HCT116 (cell line): Measurements from ENCODE around the gene RALB. TPM values are rescaled to one million over a fixed set of nuclear protein-coding genes. Genes with fewer than 3 reads are reported as not detected.

Experiments used
- ATAC-seq: fragments of 200-7000 bp; cut with Tn5 transposase; 2 replicates; pipeline ENCODE4 v1.9.1; 2020; ENCODE audit warnings: mild to moderate bottlenecking, moderate library complexity
- BruUV-seq: library from RNA; stranded (reverse); fragments of 400-500 nt; replicated peaks from 2 replicates; lab custom pipeline; 2021; lab: Mats Ljungman, UMichigan
- CTCF ChIA-PET: fragments of 300-600 bp; sonication (Branson Sonifier 250); formaldehyde crosslinking; loops from one replicate; lab custom pipeline; 2021; ENCODE audit warnings: antibody characterized with exemption; lab: Charles Lee
- POLR2A ChIA-PET: fragments of 300-600, 350-600 bp; sonication (Branson Sonifier 250); formaldehyde crosslinking; loops from one replicate; lab custom pipeline; 2021; ENCODE audit warnings: antibody characterized with exemption; lab: Charles Lee
- RAD21 ChIA-PET, 2 experiments: fragments of 300-600 bp; sonication (Branson Sonifier 250); formaldehyde crosslinking; loops; one replicate each; lab custom pipeline; 2023; ENCODE audit warnings: low total read pairs in 2 of 2; ENCODE audit not compliant: uncharacterized antibody in 2 of 2, unreplicated experiment in 2 of 2, low non-redundant PET in 1 of 2; lab: Charles Lee
- DNase-seq: peaks from one replicate; pipeline ENCODE4 v3.0.0-alpha.2; 2010; ENCODE audit warnings: low read depth, low spot score
- H2AFZ ChIP-seq: fragments of 200-600 bp; shearing (Covaris generic), sonication (generic); 2 replicates; pipeline ENCODE4 v1.6.1; 2017; ENCODE audit warnings: low read depth, mixed run types, mixed read lengths, antibody characterized with exemption, low read length; ENCODE audit not compliant: poor library complexity, severe bottlenecking
- H3K27ac ChIP-seq: 2 replicates; pipeline ENCODE4 v1.5.1; 2012; ENCODE audit warnings: low read depth, low read length
- H3K27me3 ChIP-seq: fragments of 200-600 bp; sonication (generic); 2 replicates; pipeline ENCODE4 v1.6.1; 2016; ENCODE audit warnings: mixed run types, low read length, mixed read lengths; ENCODE audit not compliant: insufficient read depth
- H3K36me3 ChIP-seq, 2 experiments: fragments of 200-500 bp in 1 of 2; fragments of 200-600 bp in 1 of 2; sonication (Bioruptor generic) in 1 of 2; sonication (generic) in 1 of 2; 2 replicates each; pipeline versions ENCODE4 v1.5.1 to v1.6.1; 2014 to 2016; ENCODE audit warnings: low read length in 2 of 2, inconsistent platforms in 1 of 2, mixed read lengths in 1 of 2, mixed run types in 1 of 2; ENCODE audit not compliant: insufficient read depth in 2 of 2, control insufficient read depth in 1 of 2
- H3K4me1 ChIP-seq, 2 experiments: fragments of 200-600 bp in 1 of 2; sonication (generic) in 1 of 2; 2 replicates each; pipeline versions ENCODE4 v1.5.1 to v1.6.1; 2012 to 2017; ENCODE audit warnings: low read length in 2 of 2, inconsistent platforms in 1 of 2, mild to moderate bottlenecking in 1 of 2, mixed read lengths in 1 of 2, mixed run types in 1 of 2, moderate library complexity in 1 of 2; ENCODE audit not compliant: insufficient read depth in 2 of 2, control insufficient read depth in 1 of 2
- H3K4me2 ChIP-seq: fragments of 200-600 bp; sonication (generic); 2 replicates; pipeline ENCODE4 v1.6.1; 2017; ENCODE audit warnings: mixed run types, low read length, mixed read lengths
- H3K4me3 ChIP-seq, 2 experiments: fragments of 200-600 bp in 1 of 2; sonication (generic) in 1 of 2; replicated peaks in 1 of 2; 2 replicates each; pipeline ENCODE4 v1.5.1; 2011 to 2016; ENCODE audit warnings: low read length in 2 of 2, control low read depth in 1 of 2, low read depth in 1 of 2, mild to moderate bottlenecking in 1 of 2, mixed read lengths in 1 of 2, mixed run types in 1 of 2
- H3K79me2 ChIP-seq: fragments of 200-600 bp; sonication (generic); 2 replicates; pipeline ENCODE4 v1.6.1; 2017; ENCODE audit warnings: mild to moderate bottlenecking, mixed run types, low read length, moderate library complexity, mixed read lengths; ENCODE audit not compliant: insufficient read depth
- H3K9ac ChIP-seq: fragments of 200-600 bp; sonication (generic); 2 replicates; pipeline ENCODE4 v1.6.1; 2016; ENCODE audit warnings: low read length, mixed read lengths
- H3K9me2 ChIP-seq: fragments of 200-600 bp; sonication (generic), shearing (Covaris generic); 2 replicates; pipeline ENCODE4 v1.6.1; 2017; ENCODE audit warnings: mixed run types, mild to moderate bottlenecking, moderate library complexity; ENCODE audit not compliant: insufficient read depth
- H3K9me3 ChIP-seq, 2 experiments: fragments of 200-500 bp in 1 of 2; fragments of 200-600 bp in 1 of 2; sonication (Bioruptor generic) in 1 of 2; sonication (generic) in 1 of 2; 2 replicates each; pipeline ENCODE4 v1.6.1; 2014 to 2017; ENCODE audit warnings: low read length in 2 of 2, mixed read lengths in 2 of 2, inconsistent platforms in 1 of 2, low read depth in 1 of 2, mild to moderate bottlenecking in 1 of 2, mixed run types in 1 of 2, moderate library complexity in 1 of 2; ENCODE audit not compliant: control insufficient read depth in 1 of 2, insufficient read depth in 1 of 2
- H4K20me1 ChIP-seq: fragments of 200-600 bp; sonication (generic), shearing (Covaris generic); 2 replicates; pipeline ENCODE4 v1.6.1; 2017; ENCODE audit warnings: mixed run types, mild to moderate bottlenecking, moderate library complexity; ENCODE audit not compliant: insufficient read depth
- EGR1 ChIP-seq: IDR thresholded peaks from 2 replicates; pipeline ENCODE4 v1.6.1; 2012; ENCODE audit warnings: low read depth
- POLR2AphosphoS5 ChIP-seq: IDR thresholded peaks from 2 replicates; pipeline ENCODE4 v1.6.1; 2011; ENCODE audit warnings: mild to moderate bottlenecking, low read depth, low read length, moderate library complexity
- ZNF274 ChIP-seq: fragments of 200-500 bp; sonication (Bioruptor generic); IDR thresholded peaks from 2 replicates; pipeline ENCODE4 v1.6.1; 2014; ENCODE audit warnings: mild to moderate bottlenecking, low read depth, low read length, inconsistent platforms
- intact Hi-C: fragments of 100-400 bp; cut with micrococcal nuclease; formaldehyde crosslinking; loops from 2 replicates; pipeline ENCODE4 v1.10.0; 2022
- total RNA-seq: library from RNA; stranded (reverse); gene quantifications from one replicate; pipeline ENCODE4 v1.2.1, GENCODE V29; 2021; ENCODE audit not compliant: unreplicated experiment
- TF ChIP-seq, protein P1 (sequence below), 3 experiments: fragments of 200-600 bp in 1 of 3; sonication (generic) in 1 of 3; IDR thresholded peaks in 2 of 3; conservative IDR thresholded peaks in 1 of 3; 2 replicates each; pipeline ENCODE4 v1.5.1; 2012 to 2017; ENCODE audit warnings: low read depth in 2 of 3, low read length in 2 of 3, antibody characterized with exemption in 1 of 3, borderline replicate concordance in 1 of 3, control low read depth in 1 of 3, mild to moderate bottlenecking in 1 of 3, mixed read lengths in 1 of 3, mixed run types in 1 of 3, moderate library complexity in 1 of 3; ENCODE audit not compliant: insufficient read depth in 1 of 3
- TF ChIP-seq, protein P2 (sequence below): IDR thresholded peaks from 2 replicates; pipeline ENCODE4 v1.6.1; 2012

Gene RALB
- total RNA-seq, 1 experiment from 2014 or later, result 42.8 TPM

DNA sequence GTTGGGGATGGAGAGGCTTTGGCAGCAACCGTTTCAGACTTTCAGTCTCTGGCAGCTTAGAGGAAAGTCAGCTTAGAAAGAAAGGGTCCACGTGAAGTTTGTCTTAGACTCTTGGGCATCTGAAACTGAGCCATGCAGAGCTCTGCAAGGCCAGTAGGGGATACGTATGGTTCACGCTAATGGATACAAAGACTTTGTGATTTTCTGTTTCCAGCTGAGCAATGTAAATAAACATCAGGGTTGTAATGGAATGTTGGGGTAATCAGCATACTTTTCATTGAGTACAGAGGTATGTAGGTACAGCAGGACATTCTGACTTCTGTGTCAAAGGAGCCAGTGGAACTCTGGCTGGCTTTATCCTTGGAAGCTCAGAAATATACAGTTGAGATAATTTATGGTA lies 31.0 kb downstream of the RALB start:
- Histone ChIP-seq H3K9me2 (no peaks in the 10 kb centered on the region), H3K4me2 (no peak overlapping the region), H2AFZ (no peak overlapping the region), H3K27ac (no peak overlapping the region), H3K79me2 (no peaks in the 10 kb centered on the region; the same call in 1 of the 2 replicates), H3K36me3 (no peaks in the 10 kb centered on the region; a peak in 1 of 4 replicates), H3K27me3 (no peaks in the 10 kb centered on the region), H3K4me1 (peaks cover 13 to 23% of the 10 kb centered on the region in 2 experiments), H3K4me3 (no peak overlapping the region), H3K9ac (no peak overlapping the region), H3K9me3 (no peaks in the 10 kb centered on the region), H4K20me1 (no peaks in the 10 kb centered on the region)
- ATAC-seq (peak; percentile 39; the same call in 1 of the 2 replicates), DNase-seq (no peak)
- no TSS peak for BruUV-seq
- no peak for TF ChIP-seq POLR2AphosphoS5
- no peak for TF ChIP-seq EGR1
- TF ChIP-seq, protein P1, sequence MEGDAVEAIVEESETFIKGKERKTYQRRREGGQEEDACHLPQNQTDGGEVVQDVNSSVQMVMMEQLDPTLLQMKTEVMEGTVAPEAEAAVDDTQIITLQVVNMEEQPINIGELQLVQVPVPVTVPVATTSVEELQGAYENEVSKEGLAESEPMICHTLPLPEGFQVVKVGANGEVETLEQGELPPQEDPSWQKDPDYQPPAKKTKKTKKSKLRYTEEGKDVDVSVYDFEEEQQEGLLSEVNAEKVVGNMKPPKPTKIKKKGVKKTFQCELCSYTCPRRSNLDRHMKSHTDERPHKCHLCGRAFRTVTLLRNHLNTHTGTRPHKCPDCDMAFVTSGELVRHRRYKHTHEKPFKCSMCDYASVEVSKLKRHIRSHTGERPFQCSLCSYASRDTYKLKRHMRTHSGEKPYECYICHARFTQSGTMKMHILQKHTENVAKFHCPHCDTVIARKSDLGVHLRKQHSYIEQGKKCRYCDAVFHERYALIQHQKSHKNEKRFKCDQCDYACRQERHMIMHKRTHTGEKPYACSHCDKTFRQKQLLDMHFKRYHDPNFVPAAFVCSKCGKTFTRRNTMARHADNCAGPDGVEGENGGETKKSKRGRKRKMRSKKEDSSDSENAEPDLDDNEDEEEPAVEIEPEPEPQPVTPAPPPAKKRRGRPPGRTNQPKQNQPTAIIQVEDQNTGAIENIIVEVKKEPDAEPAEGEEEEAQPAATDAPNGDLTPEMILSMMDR (IDR thresholded peaks at IDR 0.05 in 2 of 3, conservative IDR thresholded peaks at IDR 0.05 in 1 of 3; ENCODE audit: borderline replicate concordance in 1 of 3, insufficient read depth in 1 of 3, low read depth in 2 of 3, low read length in 2 of 3), result peak in 2 of 3 experiments; percentile 28 to 37; a peak in 3 of 6 replicates
- intact Hi-C loops, result no loop called here
- RAD21 ChIA-PET, result no interaction called here
- CTCF ChIA-PET, result interaction anchor here (1.0 to 1.4 kb wide), 3 partner anchors 14 to 108 kb away, joined by 3 to 4 read pairs (median 3); no protein-coding TSS in a partner anchor
- POLR2A ChIA-PET, result interaction anchor here (0.9 kb wide), 2 partner anchors 10 to 31 kb away, joined by 3 read pairs; partner anchors contain the start of gene RALB

DNA sequence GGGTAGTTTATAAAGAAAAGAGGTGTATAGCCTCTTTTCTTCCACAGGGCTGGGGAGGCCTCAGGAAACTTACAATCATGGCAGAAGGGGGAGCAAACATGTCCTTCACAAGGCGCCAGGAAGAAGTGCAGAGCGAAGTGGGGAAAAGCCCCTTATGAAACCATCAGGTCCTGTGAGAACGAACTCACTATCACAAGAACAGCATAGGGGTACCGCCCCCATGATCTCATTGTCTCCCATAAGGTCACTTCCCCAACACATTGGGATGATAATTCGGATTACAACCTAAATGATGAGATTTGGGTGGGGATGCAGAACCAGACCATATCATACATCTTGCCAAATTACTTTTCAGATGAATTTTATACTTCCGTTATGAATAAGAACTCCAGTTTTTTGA lies 32.4 kb downstream of the RALB start:
- H3K36me3 ChIP-seq, result peaks cover 0 to 5% of the 10 kb centered on the region in 2 experiments; a peak in 1 of 4 replicates
- H4K20me1 ChIP-seq, result no peaks in the 10 kb centered on the region
- no peak overlapping the region for H3K4me3 ChIP-seq
- ChIA-PET RAD21 (no interaction called here), POLR2A (no interaction called here), CTCF (no interaction called here)
- H3K9ac ChIP-seq, result no peak overlapping the region
- H3K79me2 ChIP-seq, result no peaks in the 10 kb centered on the region
- no peak for TF ChIP-seq ZNF274
- TF ChIP-seq, protein P1 (IDR thresholded peaks at IDR 0.05 in 2 of 3, conservative IDR thresholded peaks at IDR 0.05 in 1 of 3; ENCODE audit: borderline replicate concordance in 1 of 3, insufficient read depth in 1 of 3, low read depth in 2 of 3, low read length in 2 of 3), result no peak
- TF ChIP-seq, protein P2, sequence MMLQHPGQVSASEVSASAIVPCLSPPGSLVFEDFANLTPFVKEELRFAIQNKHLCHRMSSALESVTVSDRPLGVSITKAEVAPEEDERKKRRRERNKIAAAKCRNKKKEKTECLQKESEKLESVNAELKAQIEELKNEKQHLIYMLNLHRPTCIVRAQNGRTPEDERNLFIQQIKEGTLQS, result no peak
- no peak overlapping the region for H3K4me2 ChIP-seq
- BruUV-seq, result no TSS peak
- DNase-seq, result no peak
- ATAC-seq, result no peak
- H2AFZ ChIP-seq, result no peak overlapping the region
- H3K4me1 ChIP-seq, result peaks cover 13 to 23% of the 10 kb centered on the region in 2 experiments
- no peaks in the 10 kb centered on the region for H3K27me3 ChIP-seq
- H3K9me3 ChIP-seq, result no peaks in the 10 kb centered on the region
- H3K27ac ChIP-seq, result no peak overlapping the region
- intact Hi-C loops, result no loop called here
- H3K9me2 ChIP-seq, result no peaks in the 10 kb centered on the region
